Erythroblast (primary cell): ENCODE data around the gene HSD17B1.

ENCODE experiments used
- GATA1 ChIP-seq: IDR thresholded peaks from 2 replicates; pipeline ENCODE4 v1.6.1; 2011; ENCODE audit warnings: low read depth, mild to moderate bottlenecking, control low read depth, low read length, moderate library complexity
- POLR2A ChIP-seq: IDR thresholded peaks from 2 replicates; pipeline ENCODE4 v1.6.1; 2011; ENCODE audit warnings: mild to moderate bottlenecking, low read length

DNA sequence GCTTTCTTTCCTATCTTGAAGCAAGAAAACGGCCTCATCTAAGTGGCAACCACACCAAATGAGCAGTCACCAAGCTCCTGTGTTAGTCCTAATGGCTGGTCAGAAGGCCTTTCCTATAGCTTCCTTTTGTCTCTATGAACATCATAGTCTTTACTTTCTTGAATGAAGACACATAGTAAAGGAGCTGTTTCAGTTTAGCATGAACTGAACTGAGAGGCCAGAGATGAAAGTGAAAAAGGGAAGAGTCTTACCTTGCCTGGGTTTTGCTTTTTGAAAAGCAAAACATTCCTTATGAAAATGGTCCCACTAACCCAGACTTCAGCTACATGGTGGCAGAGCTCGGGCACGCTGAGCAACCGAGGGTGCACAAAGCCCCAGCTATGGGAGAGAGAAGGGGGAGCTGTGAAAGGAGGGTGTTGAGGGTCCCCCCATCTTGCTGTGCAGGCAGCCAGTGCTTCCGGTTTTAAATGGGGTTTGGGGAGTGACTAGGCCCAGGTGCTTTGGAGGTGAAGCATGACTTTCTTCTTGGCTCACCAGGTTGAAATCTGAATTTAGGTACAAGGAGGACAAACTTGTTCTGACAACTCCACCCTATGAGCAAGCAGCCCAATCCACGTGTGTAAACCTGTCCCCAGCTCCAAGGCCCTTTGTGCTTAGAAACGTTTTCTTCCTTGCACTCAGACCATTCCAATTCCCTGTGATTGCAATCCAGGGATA is 33.9 kb downstream of the HSD17B1 start:
- TF ChIP-seq POLR2A (no peak), GATA1 (no peak)
